GM12872 (cell line): ENCODE measurements around the gene HLA-DOA.

ENCODE experiments used
- TF ChIP-seq, protein P1 (sequence below): IDR thresholded peaks from 3 replicates; pipeline ENCODE4 v1.5.1; 2011; ENCODE audit warnings: low read depth, mild to moderate bottlenecking, low read length, moderate library complexity; ENCODE audit not compliant: insufficient read depth

HLA-DOA gene

DNA sequence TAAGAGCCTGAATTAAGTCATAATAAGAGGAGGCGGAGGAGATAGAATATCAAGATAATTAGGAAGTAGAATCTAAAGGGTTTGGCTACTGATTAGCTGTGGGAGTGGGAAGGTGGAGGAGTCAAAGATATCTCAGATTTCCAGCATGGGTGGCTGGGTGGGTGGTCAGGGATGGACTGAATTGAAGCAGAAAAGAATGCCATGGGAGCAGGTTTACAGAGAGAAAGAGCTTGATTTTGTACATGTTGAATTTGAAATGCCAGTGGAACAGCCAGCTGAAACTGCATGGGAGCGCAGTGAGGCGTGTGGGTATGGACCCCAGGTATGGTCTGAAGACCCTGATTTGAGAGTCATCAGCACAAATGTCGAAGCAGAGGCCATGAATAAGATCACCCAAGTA, 55.1 kb downstream of the HLA-DOA start:
- TF ChIP-seq, protein P1, sequence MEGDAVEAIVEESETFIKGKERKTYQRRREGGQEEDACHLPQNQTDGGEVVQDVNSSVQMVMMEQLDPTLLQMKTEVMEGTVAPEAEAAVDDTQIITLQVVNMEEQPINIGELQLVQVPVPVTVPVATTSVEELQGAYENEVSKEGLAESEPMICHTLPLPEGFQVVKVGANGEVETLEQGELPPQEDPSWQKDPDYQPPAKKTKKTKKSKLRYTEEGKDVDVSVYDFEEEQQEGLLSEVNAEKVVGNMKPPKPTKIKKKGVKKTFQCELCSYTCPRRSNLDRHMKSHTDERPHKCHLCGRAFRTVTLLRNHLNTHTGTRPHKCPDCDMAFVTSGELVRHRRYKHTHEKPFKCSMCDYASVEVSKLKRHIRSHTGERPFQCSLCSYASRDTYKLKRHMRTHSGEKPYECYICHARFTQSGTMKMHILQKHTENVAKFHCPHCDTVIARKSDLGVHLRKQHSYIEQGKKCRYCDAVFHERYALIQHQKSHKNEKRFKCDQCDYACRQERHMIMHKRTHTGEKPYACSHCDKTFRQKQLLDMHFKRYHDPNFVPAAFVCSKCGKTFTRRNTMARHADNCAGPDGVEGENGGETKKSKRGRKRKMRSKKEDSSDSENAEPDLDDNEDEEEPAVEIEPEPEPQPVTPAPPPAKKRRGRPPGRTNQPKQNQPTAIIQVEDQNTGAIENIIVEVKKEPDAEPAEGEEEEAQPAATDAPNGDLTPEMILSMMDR: no peak
